ENCODE measurements around the gene RNF207.

Gene RNF207

GRCh38 chr1:6244401-6245049 is 38.6 kb downstream of the RNF207 start:
- no peak overlapping the region for H3K4me3 Mint-ChIP-seq

GRCh38 chr1:6245086-6245868 is 39.4 kb downstream of the RNF207 start:
- H3K27ac Mint-ChIP-seq: no peak overlapping the region

More at GRCh38 chr1:6244401-6245049, 38.6 kb downstream of the RNF207 start:
- peaks cover 56% of the 10 kb centered on the region for H3K27me3 Mint-ChIP-seq
- H3K36me3 Mint-ChIP-seq (ENCODE audit: low read depth): no peaks in the 10 kb centered on the region
- no peak overlapping the region for H3K27ac Mint-ChIP-seq
- peaks cover 22% of the 10 kb centered on the region for H3K4me1 Mint-ChIP-seq (ENCODE audit: low read depth)
- no peaks in the 10 kb centered on the region for H3K9me3 Mint-ChIP-seq

GRCh38 chr1:6245869-6246496 is 40.1 kb downstream of the RNF207 start:
- no peak overlapping the region for H3K4me3 Mint-ChIP-seq
- no peaks in the 10 kb centered on the region for H3K9me3 Mint-ChIP-seq
- H3K36me3 Mint-ChIP-seq (ENCODE audit: low read depth): no peaks in the 10 kb centered on the region
- H3K4me1 Mint-ChIP-seq (ENCODE audit: low read depth): peaks cover 22% of the 10 kb centered on the region
- no peak overlapping the region for H3K27ac Mint-ChIP-seq
- peaks cover 56% of the 10 kb centered on the region for H3K27me3 Mint-ChIP-seq

More at GRCh38 chr1:6245086-6245868, 39.4 kb downstream of the RNF207 start:
- Mint-ChIP-seq H3K9me3 (no peaks in the 10 kb centered on the region), H3K27me3 (peaks cover 53% of the 10 kb centered on the region), H3K4me1 (ENCODE audit: low read depth) (peaks cover 22% of the 10 kb centered on the region), H3K36me3 (ENCODE audit: low read depth) (no peaks in the 10 kb centered on the region), H3K4me3 (no peak overlapping the region)

- H3K27ac Mint-ChIP-seq: no peak overlapping the region
- H3K36me3 Mint-ChIP-seq (ENCODE audit: low read depth): no peaks in the 10 kb centered on the region
- H3K4me3 Mint-ChIP-seq: no peak overlapping the region
- H3K27me3 Mint-ChIP-seq: peaks cover 48% of the 10 kb centered on the region
- H3K9me3 Mint-ChIP-seq: no peaks in the 10 kb centered on the region
- H3K4me1 Mint-ChIP-seq (ENCODE audit: low read depth): peaks cover 16% of the 10 kb centered on the region
Measured at GRCh38 chr1:6246497-6247467, 40.9 kb downstream of the RNF207 start.

- Mint-ChIP-seq H3K36me3 (ENCODE audit: low read depth) (no peaks in the 10 kb centered on the region), H3K4me3 (no peak overlapping the region), H3K4me1 (ENCODE audit: low read depth) (peaks cover 16% of the 10 kb centered on the region), H3K9me3 (no peaks in the 10 kb centered on the region), H3K27ac (no peak overlapping the region), H3K27me3 (peaks cover 48% of the 10 kb centered on the region)
Measured at GRCh38 chr1:6247651-6248050, 41.7 kb downstream of the RNF207 start.

GRCh38 chr1:6248161-6248776 is 42.4 kb downstream of the RNF207 start:
- Mint-ChIP-seq H3K4me1 (ENCODE audit: low read depth) (peaks cover 16% of the 10 kb centered on the region), H3K4me3 (no peak overlapping the region), H3K27ac (no peak overlapping the region), H3K36me3 (ENCODE audit: low read depth) (no peaks in the 10 kb centered on the region), H3K27me3 (peaks cover 44% of the 10 kb centered on the region), H3K9me3 (no peaks in the 10 kb centered on the region)

GRCh38 chr1:6248932-6249738 is 43.2 kb downstream of the RNF207 start:
- peaks cover 16% of the 10 kb centered on the region for H3K4me1 Mint-ChIP-seq (ENCODE audit: low read depth)
- no peaks in the 10 kb centered on the region for H3K36me3 Mint-ChIP-seq (ENCODE audit: low read depth)
- no peaks in the 10 kb centered on the region for H3K9me3 Mint-ChIP-seq
- H3K27ac Mint-ChIP-seq: no peak overlapping the region
- H3K27me3 Mint-ChIP-seq: peaks cover 35% of the 10 kb centered on the region
- H3K4me3 Mint-ChIP-seq: no peak overlapping the region

- Mint-ChIP-seq H3K9me3 (no peaks in the 10 kb centered on the region), H3K27ac (peak overlapping the region; percentile 40), H3K27me3 (peaks cover 30% of the 10 kb centered on the region), H3K4me3 (no peak overlapping the region), H3K4me1 (ENCODE audit: low read depth) (peaks cover 16% of the 10 kb centered on the region), H3K36me3 (ENCODE audit: low read depth) (no peaks in the 10 kb centered on the region)
Measured at GRCh38 chr1:6249739-6250689, 44.1 kb downstream of the RNF207 start.

GRCh38 chr1:6251233-6251632 is 45.3 kb downstream of the RNF207 start:
- Mint-ChIP-seq H3K27me3 (peaks cover 29% of the 10 kb centered on the region), H3K9me3 (no peaks in the 10 kb centered on the region), H3K4me3 (no peak overlapping the region), H3K36me3 (ENCODE audit: low read depth) (no peaks in the 10 kb centered on the region), H3K4me1 (ENCODE audit: low read depth) (peaks cover 12% of the 10 kb centered on the region), H3K27ac (no peak overlapping the region)

- Mint-ChIP-seq H3K36me3 (ENCODE audit: low read depth) (no peaks in the 10 kb centered on the region), H3K4me3 (no peak overlapping the region), H3K9me3 (no peaks in the 10 kb centered on the region), H3K27me3 (peaks cover 24% of the 10 kb centered on the region), H3K4me1 (ENCODE audit: low read depth) (peaks cover 6% of the 10 kb centered on the region), H3K27ac (no peak overlapping the region)
Measured at GRCh38 chr1:6251681-6252373, 45.9 kb downstream of the RNF207 start.

GRCh38 chr1:6252374-6252710 is 46.4 kb downstream of the RNF207 start:
- Mint-ChIP-seq H3K4me1 (ENCODE audit: low read depth) (peaks cover 4% of the 10 kb centered on the region), H3K9me3 (no peaks in the 10 kb centered on the region), H3K36me3 (ENCODE audit: low read depth) (no peaks in the 10 kb centered on the region), H3K27me3 (peaks cover 19% of the 10 kb centered on the region), H3K4me3 (no peak overlapping the region), H3K27ac (no peak overlapping the region)

GRCh38 chr1:6253380-6253779 is 47.5 kb downstream of the RNF207 start:
- H3K4me3 Mint-ChIP-seq: no peak overlapping the region
- peaks cover 14% of the 10 kb centered on the region for H3K27me3 Mint-ChIP-seq
- H3K4me1 Mint-ChIP-seq (ENCODE audit: low read depth): peaks cover 2% of the 10 kb centered on the region
- H3K27ac Mint-ChIP-seq: no peak overlapping the region
- H3K36me3 Mint-ChIP-seq (ENCODE audit: low read depth): no peaks in the 10 kb centered on the region
- no peaks in the 10 kb centered on the region for H3K9me3 Mint-ChIP-seq

All from stimulated activated naive CD8-positive, alpha-beta T cell treated with anti-CD3 and anti-CD28 coated beads, Interleukin-15, Interleukin-2, amounts not matched to agents 100 ng/mL and 50 ng/mL, for 24 hours (primary cell).